Fibroblast of skin of left quadriceps (primary cell): Measurements from ENCODE around the gene OSBPL2.

Source experiments
- DNase-seq, 2 experiments: peaks; one replicate each; pipeline ENCODE4 v3.0.0-alpha.2; 2013; ENCODE audit warnings: low read depth in 2 of 2

The OSBPL2 gene

DNA sequence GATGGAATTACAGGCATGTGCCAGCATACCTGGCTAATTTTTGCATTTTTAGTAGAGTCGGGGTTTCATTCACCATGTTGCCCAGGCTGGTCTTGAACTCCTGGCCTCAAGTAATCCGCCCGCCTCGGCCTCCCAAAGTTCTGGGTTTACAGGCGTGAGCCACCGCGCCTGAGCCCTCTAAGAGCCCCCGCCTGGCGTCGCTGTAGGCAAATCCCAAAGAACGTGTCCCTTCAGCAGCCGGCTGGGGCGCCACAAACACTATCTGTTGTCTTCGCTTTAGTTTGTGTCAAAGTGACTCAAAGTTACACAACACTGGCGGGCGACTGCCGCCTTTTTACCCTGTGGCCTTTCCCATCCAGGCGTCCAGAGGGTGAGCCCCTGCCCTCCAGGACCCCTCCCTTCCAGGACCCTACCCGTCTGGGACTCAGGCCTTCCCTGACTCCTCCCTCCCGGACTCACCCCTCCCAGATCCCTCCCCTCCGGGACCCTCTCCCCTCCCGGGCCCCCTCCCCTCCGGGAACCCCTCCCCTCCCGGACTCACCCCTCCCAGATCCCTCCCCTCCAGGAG is 63.5 kb downstream of the OSBPL2 start:
- DNase-seq = peak; percentile 79 to 80

DNA sequence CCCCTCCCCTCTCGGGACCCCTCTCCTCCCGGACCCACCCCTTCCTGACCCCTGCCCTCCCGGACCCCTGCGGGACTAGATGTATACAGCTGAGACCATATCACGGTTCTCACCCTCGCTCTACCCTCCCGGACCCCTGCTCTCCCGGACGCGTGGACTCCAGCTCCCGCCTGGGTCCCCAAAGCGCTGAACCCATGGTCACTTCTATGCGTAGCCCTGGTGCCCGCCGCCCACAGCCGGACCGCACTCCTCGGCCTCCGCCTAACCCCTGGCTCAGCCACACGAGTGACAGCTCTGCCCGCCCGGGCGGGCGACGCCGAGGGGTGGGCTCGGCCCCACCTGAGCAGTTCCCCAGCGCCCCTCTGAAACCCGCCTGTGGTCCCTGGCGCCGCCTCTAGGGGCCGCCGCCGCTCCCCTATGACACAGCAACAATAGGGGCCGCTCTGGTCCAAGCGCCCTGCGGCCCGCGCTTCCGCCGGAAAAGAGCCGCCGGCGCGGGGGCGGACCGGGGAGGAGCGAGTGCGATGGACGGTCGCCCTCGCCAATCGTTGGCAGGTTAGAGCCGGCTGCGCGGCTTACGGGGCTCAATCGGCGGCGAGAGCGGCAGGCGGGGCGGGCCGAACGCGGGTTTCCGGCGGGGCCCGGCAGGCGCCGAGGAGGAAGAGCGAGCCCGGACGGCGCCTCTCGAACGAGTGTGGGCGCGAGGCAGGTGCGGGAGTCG is 64.2 kb downstream of the OSBPL2 start, which contains the start of gene ADRM1:
Gene ADRM1, plus strand, starts transcription at position 657 of the 721 bp plus-strand sequence. CDS start 572 bp downstream, outside the sequence.
- peak; percentile 92 for DNase-seq

DNA sequence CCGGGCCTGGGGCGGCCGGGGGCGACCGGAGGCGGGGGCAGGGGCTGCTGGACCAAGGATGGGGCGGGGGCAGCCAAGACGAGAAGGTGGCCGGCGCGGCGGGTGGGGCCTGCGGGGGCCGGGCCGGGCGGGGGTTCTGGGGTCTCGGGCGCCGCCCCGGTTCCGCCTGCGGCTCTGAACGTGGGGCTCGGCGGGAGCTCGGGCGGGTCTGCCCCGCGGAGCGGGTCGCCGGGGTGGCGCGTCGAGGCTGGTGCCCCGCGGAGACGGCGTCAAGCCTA is 64.7 kb downstream of the OSBPL2 start:
- DNase-seq = no peak

DNA sequence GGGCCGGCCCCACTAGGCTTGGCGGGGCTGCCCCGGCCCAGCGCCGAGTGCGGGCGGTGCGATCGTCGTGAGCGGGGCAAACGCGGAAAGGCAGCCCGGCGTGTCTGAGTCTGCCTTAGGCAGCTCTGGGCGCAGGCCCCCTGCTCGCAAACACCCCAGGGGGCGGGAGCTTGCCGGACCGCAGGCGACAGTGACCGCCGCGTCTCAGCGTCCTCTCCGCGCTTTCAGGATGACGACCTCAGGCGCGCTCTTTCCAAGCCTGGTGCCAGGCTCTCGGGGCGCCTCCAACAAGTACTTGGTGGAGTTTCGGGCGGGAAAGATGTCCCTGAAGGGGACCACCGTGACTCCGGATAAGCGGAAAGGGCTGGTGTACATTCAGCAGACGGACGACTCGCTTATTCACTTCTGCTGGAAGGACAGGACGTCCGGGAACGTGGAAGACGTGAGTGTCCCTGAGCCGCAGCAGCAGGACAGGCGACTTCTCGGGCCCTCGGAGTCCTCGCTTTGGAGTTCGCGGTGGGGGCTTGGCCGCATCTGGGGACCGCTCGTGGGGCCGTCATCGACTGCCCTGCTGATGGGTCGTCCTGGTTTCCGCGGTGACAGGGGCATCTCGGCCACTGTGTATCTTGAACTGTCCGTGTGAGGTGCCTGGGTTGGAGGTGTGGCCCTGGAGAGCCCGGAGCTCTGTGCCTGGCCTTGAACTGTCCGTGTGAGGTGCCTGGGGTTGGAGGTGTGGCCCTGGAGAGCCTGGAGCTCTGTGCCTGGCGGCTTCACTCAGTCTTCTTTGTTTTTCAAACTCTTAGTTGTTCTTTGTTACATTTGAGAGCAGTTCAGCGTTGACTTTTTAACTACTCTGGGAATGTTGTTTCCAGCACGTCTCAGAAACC is 65.3 kb downstream of the OSBPL2 start:
- no peak for DNase-seq

DNA sequence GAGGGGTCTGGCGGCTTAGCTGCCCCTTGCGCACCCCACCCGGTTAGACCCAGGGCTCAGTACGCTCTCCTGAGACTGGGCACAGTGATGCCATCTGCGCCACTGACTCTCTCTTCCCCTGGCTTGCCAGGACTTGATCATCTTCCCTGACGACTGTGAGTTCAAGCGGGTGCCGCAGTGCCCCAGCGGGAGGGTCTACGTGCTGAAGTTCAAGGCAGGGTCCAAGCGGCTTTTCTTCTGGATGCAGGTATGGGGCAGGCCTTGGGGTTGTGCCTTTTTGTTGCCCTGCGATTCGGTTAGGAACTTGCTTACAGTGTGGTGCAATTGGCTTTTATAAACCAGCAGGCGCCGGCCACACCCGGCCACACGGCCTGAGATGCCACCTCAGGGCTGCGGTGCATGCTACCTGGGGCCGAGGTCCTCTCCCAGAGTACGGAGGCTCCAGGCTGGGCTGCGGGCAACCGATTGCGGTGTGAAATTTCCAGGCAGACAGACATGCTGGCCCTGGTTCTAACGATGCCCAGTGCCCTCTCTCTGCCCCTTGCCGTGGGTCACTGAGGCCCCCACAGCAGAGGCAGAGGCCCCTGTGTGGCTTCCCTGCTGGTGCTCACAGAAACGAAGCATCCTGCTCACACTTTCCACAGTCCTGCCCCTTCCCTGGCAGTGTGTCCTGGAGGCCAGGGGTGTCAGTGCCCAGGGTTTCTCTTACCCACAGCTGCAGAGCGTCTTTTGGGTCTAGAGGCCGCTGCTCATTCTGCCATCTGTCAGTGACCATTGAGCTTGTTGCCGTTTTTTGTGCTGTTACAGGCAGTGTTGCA is 66.2 kb downstream of the OSBPL2 start:
- DNase-seq = no peak

DNA sequence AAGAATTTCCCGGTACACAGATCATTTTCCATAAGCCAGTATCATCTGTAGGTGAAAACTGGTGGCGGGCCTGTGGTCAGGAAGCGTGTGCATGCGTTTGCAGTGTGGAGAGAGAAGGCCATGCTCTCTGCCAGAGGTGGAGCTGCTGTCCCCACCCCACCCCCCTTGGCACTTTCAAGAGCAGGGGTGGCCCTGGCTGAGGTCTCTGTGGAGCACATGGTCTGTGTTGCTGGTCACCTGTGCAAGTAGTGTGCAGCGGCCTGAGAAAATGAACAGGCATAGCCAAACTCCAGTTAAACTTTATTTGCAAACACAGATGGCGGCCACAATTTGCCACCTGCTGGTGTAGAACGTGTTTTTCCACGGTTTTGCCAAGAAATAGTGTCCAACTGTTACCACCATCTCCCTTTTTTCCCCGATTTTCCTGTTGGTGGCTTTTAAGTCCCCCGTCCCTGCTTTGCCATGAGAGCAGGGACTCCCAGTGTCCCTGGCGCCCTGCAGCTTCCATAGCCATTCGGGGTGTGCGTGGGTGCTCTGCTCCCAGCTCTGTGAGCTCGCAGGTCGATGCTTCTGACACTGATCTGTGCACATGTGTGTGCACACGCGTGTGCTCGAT is 66.9 kb downstream of the OSBPL2 start:
- DNase-seq = no peak

DNA sequence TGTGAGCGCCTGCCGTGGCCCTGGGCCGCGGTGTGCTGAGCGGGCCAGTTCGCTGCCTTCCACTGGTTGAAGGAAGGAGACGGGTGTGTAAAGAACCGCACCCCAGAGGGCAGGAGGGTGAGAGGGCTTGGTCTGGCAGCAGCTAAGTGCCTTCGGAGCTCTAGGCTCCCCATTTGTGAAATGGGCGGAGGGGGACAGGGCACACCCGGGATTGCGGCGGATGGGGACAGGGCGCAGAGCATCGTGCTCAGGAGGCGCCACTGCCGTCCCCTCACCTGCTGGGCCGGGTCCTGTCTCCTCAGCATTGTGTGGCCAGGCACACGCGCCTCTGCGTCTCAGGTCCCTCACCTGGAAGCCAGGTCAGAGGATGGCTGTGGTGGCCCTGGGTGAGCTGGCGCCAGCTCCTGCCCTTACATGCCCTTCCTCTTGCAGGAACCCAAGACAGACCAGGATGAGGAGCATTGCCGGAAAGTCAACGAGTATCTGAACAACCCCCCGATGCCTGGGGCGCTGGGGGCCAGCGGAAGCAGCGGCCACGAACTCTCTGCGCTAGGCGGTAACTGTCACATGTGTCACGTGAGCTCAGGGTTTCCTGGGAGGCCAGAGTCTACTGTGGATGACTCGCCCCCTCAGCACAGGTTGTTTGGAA is 67.6 kb downstream of the OSBPL2 start:
- no peak for DNase-seq

DNA sequence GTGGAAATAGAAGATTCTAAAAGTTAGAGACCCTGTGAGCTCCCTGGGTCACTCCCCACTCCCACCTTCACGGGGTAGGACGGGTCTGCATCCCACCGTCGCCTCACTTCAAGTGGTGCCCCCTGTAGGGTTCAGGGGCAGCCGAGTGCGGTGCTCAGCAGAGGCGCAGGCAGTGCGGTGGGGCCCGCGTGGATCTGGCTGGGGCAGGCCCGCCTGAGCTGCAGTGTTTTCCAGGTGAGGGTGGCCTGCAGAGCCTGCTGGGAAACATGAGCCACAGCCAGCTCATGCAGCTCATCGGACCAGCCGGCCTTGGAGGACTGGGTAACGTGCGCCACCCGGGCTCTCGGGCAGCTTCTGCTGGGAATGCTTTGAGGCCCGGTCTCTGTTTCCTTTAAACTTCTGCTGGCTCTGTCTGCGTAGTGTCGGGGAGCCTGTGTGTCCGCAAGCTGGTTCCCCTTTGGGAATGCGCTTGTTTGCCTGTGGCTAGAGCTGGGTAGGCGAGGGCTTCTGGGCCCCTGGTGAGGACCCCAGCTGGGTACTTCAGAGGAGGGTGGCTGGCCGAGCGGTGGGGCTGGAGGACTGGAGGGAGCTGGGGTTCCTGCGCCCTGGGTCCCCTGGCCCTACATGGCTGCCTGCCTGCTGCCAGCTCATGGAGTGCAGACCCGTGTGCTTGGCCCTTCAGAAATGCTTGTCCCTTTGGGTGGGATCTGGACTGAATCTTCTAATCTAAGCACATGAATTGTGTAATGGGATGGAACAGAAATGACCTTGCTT is 68.3 kb downstream of the OSBPL2 start:
- DNase-seq = no peak

DNA sequence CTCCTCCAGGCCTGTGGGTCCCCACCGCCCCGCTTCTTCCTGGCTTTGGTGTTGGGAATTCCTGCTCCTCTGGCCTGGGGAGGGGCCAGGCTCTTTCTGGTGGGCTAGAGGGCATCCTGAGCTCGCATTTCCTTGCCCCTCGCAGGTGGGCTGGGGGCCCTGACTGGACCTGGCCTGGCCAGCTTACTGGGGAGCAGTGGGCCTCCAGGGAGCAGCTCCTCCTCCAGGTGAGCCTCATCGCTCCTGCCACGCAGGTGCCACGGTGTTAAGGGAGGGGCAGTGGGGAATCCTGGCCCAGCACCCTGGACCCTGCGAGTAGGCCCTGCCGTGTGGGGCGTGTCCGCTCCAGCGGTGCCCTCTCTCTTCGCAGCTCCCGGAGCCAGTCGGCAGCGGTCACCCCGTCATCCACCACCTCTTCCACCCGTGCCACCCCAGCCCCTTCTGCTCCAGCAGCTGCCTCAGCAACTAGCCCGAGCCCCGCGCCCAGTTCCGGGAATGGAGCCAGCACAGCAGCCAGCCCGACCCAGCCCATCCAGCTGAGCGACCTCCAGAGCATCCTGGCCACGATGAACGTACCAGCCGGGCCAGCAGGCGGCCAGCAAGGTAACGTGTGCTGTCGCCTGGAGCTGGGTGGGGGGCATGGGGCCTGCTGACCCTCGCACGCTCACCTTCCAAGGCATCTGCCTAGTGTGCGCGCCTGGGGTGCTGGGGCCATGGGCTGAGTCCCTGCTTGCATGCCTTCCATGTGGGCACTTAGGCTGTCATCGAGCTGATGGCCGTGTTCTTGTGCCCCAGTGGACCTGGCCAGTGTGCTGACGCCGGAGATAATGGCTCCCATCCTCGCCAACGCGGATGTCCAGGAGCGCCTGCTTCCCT is 69.1 kb downstream of the OSBPL2 start:
- no peak for DNase-seq

DNA sequence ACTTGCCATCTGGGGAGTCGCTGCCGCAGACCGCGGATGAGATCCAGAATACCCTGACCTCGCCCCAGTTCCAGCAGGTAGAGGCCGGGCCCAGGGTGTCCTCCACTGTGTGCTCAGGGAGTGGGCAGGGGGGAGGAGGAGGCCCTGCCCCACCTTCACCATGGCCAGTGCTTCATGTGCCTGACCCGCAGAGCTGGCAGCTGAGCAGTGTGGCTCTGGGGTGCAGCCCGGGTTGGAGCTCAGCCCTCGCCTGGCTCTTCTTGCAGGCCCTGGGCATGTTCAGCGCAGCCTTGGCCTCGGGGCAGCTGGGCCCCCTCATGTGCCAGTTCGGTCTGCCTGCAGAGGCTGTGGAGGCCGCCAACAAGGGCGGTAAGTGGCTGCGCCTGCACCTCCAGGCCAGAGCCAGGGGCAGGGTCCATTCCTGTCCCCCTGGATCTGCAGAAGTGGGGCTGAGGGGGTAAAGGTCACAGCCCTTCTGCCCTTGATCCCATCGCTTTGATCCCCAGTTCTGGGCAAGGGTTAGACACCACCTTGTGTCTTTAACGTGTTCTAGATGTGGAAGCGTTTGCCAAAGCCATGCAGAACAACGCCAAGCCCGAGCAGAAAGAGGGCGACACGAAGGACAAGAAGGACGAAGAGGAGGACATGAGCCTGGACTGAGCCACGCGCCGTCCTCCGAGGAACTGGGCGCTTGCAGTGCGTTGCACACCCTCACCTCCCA is 69.9 kb downstream of the OSBPL2 start:
- DNase-seq = no peak

DNA sequence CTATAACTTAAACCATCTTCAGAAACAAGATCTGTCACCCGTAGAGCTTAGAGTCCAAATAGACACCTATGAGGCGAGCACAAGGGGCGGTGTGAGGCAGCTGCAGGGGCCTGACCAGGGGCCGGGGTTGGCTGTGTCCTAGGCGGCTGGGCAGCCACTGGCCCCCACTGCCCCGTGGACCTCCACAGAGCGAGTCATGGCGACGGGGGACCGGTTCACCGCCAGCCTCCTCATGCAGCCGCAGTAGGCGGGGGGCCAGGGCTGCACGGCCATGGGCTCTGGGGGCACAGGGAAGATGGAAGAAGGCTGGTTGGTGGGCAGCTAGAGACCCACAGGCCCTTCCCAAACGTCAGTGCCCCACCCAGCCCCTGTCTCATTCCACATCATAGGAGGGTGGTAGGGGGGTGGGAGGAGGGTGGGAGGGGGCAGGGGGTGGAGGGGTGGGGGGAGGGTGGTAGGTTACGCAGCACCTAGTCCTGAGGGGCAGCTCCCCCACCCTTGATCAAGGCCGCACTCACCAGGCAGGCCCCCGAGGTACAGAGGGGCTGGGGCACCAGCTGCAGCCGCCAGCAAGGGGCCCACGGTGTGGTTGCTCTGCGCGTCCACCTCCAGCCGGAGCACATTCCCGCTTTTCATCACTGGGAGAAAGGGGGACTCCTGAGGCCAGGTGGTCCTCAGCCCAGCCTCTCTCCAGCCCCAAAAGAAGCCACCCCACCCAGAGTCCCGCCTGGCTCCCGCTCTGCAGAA is 71.0 kb downstream of the OSBPL2 start:
- no peak for DNase-seq

DNA sequence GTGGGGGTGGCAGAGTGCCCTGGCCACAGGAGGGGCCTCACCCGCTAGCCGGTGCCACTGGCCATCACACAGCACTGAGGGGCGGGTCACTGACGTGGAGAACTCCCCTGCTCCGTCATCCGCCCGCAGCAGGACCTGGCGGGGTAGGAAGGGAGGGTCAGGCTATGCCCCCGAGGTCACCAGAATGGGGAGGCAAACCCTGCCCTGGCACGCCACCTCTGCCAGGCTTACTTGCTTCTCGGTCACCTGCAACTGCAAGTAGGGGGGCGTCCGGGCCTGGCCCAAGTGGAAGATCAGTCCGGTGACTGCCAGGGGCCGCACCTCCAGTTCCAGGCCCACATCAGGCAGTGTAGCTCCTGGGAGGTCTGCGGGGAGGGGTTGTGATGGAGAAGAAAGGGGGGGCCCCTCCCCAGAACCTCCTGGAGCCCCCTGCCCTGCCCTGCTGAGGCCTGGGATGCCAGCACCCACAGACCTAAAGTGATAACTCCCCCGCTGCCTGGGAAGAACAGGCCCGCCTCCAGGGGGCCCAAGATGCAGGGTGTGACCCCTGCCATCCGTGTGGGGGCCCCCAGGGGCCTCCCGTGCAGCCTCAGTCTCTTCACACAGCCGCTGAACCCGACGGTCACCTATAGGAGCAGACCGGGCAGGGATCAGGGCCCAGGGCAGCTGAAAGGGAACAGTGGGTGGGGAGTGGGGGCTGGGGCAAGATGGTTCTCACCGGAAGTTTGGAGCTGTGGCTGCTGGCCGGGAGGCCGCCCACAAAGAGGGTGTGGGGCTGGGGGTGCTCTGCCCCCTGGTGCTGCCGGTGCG is 71.8 kb downstream of the OSBPL2 start:
- no peak for DNase-seq

DNA sequence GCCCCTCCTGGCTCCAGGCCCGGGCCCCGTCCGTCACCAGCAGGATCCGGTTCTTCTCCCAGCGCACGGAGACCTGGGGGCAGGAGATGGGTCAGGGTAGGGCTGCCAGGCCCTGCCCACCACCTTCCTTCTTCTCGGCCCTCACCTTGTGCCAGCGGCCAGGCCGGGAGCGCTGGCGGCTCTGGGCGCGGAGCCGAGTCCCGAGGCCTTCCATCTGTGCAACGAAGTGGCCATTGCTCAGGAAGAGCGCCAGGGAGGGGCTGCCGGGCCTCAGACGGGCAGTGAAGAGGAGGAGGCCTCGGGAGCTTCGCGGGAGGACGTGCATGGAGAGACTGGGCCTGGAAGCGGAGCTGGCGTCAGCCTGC is 72.4 kb downstream of the OSBPL2 start:
- DNase-seq = no peak

DNA sequence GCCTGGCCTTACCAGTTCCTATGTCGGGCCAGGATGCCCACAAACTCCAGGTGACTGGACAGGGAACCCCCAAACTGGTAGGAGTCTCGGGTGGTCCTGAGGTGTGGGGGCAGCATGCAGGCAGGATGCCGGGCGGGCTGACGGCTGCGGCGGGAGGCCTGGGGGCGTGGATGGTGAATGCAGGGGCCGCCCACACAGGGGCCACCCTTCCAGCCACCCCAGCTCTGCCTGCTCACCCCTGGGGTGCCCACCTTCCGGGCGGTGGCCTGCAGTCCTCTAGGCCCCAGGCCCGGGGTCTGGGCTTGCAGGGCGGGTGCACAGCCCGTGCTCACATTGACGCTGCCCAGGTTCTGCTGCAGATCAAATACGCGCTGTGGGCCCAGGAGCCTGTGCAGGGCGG is 72.8 kb downstream of the OSBPL2 start:
- no peak for DNase-seq

DNA sequence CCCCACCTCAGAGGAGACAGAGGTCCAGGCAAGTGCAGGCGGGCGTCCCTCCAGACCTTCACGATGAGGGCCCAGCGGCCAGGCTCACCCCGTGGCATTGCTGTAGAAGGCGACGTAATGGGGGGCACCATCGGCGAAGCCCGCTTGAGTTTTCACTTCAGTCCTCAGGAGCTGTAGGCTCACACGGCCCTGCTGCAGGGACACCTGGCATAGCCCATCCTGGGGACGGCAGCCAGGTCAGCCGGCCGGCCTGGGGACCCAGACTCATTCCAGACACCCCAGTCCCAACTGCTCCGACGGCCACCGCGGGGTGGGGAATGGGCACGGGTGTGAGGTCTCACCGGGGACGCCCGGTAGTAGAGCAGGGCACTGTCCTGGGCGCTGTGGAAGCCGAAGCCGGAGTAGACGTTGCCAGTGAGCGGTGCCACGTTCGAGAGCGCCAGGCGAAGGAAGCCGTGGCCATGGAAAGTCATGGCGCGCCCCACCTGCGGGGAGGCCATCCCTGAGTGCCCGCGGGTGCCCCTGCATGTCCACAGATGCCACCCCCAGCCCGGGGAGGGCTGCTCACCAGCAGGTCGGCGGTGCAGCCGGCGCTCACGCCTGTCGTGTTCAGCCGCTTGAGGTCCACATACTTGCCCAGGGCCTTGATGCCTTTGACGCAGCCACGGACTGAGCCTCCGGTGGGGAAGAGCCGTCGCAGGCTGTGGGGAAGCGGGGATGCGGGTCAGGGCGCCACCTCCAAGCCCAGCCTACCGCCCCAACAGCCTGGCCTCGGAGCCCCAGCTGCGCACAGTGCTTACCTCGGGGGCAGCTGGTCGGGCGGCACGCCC is 73.7 kb downstream of the OSBPL2 start:
- DNase-seq = no peak

DNA sequence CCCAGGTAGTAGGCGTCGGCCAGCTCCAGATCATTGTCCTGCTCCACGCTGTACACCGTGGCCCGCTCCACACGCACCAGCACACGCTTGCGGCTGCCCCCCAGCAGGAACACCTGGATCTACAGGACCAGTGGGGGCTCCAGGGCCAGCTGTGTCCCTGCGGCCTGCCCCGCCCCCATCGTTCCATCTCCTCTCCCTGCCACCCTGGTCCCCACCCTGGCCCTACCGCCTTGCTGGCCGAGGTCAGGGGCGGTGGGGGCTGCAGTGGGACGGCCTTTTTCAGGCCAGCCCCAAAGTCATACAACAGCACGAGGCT is 74.3 kb downstream of the OSBPL2 start:
- no peak for DNase-seq
